COLO829 (cell line): ENCODE data around the gene ADCY3.

Experiments
- DNase-seq: peaks from one replicate; pipeline ENCODE4 v3.0.0; 2012; ENCODE audit warnings: low spot score

The ADCY3 gene

GRCh38 chr2:24830351-24830750 lies 89.7 kb downstream of the ADCY3 start:
- DNase-seq = no peak

GRCh38 chr2:24828238-24828996 lies 91.6 kb downstream of the ADCY3 start:
- DNase-seq = no peak

- peak; percentile 79 for DNase-seq
Observed at GRCh38 chr2:24827321-24828237, 92.5 kb downstream of the ADCY3 start.

GRCh38 chr2:24826773-24827145 lies 93.3 kb downstream of the ADCY3 start:
- no peak for DNase-seq

- DNase-seq = no peak
Observed at GRCh38 chr2:24825883-24826772, 93.9 kb downstream of the ADCY3 start.

GRCh38 chr2:24824966-24825882 lies 94.8 kb downstream of the ADCY3 start:
- DNase-seq = peak; percentile 34

- no peak for DNase-seq
Observed at GRCh38 chr2:24824071-24824588, 95.9 kb downstream of the ADCY3 start.

GRCh38 chr2:24822049-24822706 lies 97.9 kb downstream of the ADCY3 start:
- no peak for DNase-seq

GRCh38 chr2:24821433-24821891 lies 98.6 kb downstream of the ADCY3 start:
- no peak for DNase-seq

- DNase-seq = no peak
Observed at GRCh38 chr2:24820598-24821432, 99.2 kb downstream of the ADCY3 start.

GRCh38 chr2:24820175-24820513 lies 99.9 kb downstream of the ADCY3 start:
- DNase-seq = no peak

GRCh38 chr2:24819442-24820174 lies 100.4 kb downstream of the ADCY3 start:
- no peak for DNase-seq

- no peak for DNase-seq
Observed at GRCh38 chr2:24818721-24819167, 101.3 kb downstream of the ADCY3 start.

- no peak for DNase-seq
Observed at GRCh38 chr2:24816884-24817283, 103.2 kb downstream of the ADCY3 start.

- no peak for DNase-seq
Observed at GRCh38 chr2:24816404-24816803, 103.6 kb downstream of the ADCY3 start.

- no peak for DNase-seq
Observed at GRCh38 chr2:24815171-24815570, 104.9 kb downstream of the ADCY3 start.

GRCh38 chr2:24814516-24814915 lies 105.5 kb downstream of the ADCY3 start:
- DNase-seq = no peak

GRCh38 chr2:24813691-24814137 lies 106.3 kb downstream of the ADCY3 start:
- no peak for DNase-seq
